Neural progenitor cell (in vitro differentiated cells): ENCODE measurements around the gene CUEDC2.

Experiments used
- EZH2 ChIP-seq: fragments of 200-600 bp; sonication (generic); IDR thresholded peaks from 2 replicates; pipeline ENCODE4 v1.6.1; 2017; ENCODE audit warnings: antibody characterized with exemption, mild to moderate bottlenecking, moderate library complexity
- TF ChIP-seq, protein P1 (sequence below): fragments of 200-600 bp; sonication (generic); IDR thresholded peaks from 2 replicates; pipeline ENCODE4 v1.5.1; 2017; ENCODE audit warnings: antibody characterized with exemption, mild to moderate bottlenecking

DNA sequence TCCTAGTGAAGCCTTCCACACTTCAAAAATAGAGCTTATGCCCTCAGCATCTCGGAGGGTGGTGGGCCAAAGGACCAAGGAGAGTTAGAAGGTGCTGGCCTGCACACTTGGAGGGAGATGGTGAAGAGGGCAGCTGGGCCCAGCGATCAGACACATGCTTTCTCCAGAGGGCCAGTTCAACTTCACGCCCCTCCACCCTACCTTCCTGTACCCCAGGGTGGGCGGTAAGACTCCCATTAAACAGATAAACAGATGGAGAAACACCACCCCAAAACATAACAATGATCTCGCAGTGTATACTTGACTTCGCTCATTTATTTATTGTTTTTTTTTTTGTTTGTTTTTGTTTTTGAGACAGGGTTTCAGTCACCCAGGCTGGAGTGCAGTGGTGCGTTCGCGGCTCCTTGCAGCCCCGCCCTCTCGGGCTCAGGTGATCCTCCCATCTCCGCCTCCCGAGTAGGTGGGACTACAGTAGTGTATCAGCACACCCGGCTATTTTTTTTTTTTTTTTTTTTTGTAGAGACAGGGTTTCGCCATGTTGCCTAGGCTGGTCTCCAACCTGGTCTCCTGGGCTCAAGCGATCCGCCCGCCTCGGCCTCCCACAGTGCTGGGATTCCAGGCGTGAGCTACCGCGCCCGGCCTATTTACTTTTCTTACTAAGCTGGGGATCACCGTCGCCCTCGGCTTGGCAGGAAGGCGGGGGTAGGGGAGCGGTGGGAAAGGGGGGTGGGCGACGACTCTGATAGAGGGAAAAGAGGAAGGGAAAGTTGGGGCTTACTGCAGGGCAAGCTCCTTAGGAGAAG is 17.1 kb upstream of the CUEDC2 start:
- TF ChIP-seq, protein P1, sequence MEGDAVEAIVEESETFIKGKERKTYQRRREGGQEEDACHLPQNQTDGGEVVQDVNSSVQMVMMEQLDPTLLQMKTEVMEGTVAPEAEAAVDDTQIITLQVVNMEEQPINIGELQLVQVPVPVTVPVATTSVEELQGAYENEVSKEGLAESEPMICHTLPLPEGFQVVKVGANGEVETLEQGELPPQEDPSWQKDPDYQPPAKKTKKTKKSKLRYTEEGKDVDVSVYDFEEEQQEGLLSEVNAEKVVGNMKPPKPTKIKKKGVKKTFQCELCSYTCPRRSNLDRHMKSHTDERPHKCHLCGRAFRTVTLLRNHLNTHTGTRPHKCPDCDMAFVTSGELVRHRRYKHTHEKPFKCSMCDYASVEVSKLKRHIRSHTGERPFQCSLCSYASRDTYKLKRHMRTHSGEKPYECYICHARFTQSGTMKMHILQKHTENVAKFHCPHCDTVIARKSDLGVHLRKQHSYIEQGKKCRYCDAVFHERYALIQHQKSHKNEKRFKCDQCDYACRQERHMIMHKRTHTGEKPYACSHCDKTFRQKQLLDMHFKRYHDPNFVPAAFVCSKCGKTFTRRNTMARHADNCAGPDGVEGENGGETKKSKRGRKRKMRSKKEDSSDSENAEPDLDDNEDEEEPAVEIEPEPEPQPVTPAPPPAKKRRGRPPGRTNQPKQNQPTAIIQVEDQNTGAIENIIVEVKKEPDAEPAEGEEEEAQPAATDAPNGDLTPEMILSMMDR: no peak
- TF ChIP-seq EZH2: no peak
